Liver (tissue), 3 donors: ENCODE results near the gene SPN.

Experiments used
- RXRA ChIP-seq, 2 donors: IDR thresholded peaks; 2 replicates each; pipeline ENCODE4 v1.6.1; 2017 to 2018; ENCODE audit warnings: antibody characterized with exemption in 2 of 2, mild to moderate bottlenecking in 1 of 2
- SP1 ChIP-seq: IDR thresholded peaks from 2 replicates; pipeline ENCODE4 v1.6.1; 2018; ENCODE audit warnings: antibody characterized with exemption, mild to moderate bottlenecking
- YY1 ChIP-seq: IDR thresholded peaks from 2 replicates; pipeline ENCODE4 v1.6.1; 2016; ENCODE audit warnings: antibody characterized with exemption, mild to moderate bottlenecking
- TF ChIP-seq, protein P1 (sequence below): fragments of 150-350 bp; IDR thresholded peaks from 2 replicates; pipeline ENCODE4 v1.5.1; 2017; ENCODE audit warnings: improper control_type of control experiment, low read depth, low read length; ENCODE audit not compliant: missing input control
- donor health status: healthy.
- donor health status: healthy.

- TF ChIP-seq, protein P1, sequence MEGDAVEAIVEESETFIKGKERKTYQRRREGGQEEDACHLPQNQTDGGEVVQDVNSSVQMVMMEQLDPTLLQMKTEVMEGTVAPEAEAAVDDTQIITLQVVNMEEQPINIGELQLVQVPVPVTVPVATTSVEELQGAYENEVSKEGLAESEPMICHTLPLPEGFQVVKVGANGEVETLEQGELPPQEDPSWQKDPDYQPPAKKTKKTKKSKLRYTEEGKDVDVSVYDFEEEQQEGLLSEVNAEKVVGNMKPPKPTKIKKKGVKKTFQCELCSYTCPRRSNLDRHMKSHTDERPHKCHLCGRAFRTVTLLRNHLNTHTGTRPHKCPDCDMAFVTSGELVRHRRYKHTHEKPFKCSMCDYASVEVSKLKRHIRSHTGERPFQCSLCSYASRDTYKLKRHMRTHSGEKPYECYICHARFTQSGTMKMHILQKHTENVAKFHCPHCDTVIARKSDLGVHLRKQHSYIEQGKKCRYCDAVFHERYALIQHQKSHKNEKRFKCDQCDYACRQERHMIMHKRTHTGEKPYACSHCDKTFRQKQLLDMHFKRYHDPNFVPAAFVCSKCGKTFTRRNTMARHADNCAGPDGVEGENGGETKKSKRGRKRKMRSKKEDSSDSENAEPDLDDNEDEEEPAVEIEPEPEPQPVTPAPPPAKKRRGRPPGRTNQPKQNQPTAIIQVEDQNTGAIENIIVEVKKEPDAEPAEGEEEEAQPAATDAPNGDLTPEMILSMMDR = no peak
- TF ChIP-seq YY1 (no peak), SP1 (no peak), RXRA (IDR thresholded peaks at IDR 0.05) (no peak)
Observed at GRCh38 chr16:29662729-29663015, 375 bp upstream of the SPN start.
